GM18517 (cell line): ENCODE data around the gene SLC23A2.

Experiments used
- ATAC-seq: cut with Tn5 transposase; IDR thresholded peaks from one replicate; pipeline ENCODE4 v1.9.1; 2021; ENCODE audit warnings: mild to moderate bottlenecking, moderate library complexity; ENCODE audit not compliant: unreplicated experiment

Gene SLC23A2

DNA sequence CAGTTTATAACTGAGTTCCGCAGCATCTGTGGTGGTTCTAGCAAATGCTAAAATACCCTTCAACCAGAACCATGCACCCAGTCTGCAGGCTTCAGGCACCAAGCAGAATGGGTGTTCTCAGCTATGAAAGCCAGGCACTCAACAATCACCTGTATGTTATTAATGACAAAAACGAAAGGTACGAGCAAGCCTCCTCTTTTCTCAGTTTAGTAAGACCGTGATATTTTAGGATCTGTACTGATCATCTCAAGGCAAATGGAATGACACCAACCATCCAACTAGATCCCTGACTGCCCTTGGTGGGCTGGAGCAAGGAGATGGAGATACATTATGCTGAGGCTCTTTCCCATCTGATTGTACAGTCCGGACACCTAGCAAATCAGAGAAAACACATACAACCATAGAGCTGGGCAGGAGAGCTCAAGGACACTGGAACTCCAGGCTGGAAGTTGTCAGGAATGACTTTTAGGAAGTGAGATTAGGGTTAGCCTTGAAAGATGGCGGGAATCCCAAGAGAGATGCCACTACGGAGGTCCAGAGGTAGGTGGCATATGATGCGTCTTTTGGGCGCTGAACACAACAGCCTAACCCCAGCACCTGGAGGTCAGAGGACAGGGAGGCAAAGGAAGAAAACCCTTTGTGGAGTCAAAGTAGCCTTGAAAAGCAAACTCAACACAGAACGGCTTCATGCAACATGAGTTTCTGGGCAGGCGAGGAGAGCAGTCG lies 33.4 kb downstream of the SLC23A2 start:
- ATAC-seq, result no peak

DNA sequence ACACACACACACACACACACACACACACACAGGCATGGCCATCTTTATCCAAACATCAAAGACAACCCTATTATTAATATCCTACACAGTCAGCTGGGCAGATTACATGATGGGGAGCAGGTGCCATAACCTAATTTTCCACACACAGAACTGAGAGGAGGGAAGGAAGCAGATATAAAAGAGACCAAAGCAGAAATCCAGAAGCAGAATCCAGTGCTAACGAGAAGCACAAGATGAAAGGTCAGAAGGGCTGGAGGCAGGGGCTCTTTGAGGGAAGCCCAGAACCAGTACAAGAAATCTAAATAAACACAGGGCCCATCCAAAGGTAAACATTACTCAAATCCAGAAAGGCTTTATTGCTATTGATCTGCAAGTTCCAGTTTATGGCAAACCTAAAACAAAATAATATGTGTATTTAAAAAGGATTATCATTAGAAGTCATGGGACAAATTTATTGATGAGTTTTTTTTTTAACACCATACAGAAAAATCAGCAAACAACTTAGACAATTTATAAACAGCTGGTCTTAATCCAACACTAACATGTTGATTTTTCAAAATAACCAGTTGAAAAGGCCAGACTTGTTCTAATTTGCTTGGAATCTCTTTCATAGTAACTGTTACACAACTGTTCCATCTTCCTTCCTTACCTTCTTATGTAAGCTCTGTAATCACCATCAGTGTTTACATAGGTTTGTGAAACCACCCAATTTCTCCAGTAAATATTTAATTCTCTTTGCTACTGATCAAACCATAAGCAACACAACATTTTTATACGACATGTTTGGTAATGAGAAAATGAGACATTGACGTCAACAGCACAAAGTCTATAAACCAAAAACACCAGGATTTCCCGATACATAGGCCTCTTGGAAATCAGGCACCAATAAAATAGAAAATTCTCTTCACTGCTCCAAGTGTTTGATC lies 34.2 kb downstream of the SLC23A2 start:
- ATAC-seq, result no peak

DNA sequence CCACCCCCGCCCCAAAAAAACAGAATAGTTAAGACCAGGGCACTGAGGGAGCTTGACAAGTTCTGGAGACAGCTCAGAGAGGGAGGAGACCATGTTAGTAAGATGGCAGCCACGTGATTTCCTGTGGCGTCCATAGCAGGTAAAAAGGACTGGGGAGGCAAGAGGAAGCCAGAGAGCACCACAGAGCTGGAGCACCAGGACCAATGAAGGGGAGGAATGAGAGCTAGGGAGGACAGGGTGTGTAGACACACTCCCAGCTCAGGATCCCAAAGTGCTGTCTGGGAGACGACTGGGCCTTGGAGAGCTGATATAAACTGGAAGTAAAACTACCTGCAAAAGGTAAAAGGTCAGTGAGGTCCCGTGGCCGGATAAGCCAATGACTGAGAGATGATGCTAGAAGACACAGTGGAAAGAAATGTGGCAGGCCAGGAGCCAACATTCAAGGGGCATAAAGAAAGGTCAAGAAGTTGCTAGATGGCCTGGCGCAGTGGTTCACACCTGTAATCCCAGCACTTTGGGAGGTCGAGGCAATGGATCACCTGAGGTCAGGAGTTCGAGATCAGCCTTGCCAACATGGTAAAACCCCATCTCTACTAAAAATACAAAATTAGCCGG lies 39.0 kb downstream of the SLC23A2 start:
- ATAC-seq, result no peak

DNA sequence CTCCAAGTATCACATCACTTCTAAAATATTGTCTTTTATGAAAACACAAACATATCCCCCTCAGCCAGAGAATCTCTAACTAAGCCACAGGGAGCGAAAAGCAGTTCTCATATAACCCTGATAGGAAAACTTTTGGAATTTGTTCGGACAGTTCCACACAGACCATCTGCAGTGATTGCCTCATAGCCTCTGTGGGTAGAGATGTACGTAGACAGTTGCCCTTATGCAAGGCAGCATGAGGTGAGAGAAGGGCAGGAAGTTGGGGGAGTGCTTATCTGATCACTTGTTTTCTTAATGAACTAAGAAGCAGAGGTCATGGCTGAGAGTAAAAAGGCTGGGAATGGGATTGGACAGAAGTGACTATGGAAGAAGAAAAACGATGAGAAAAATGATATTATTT lies 39.6 kb downstream of the SLC23A2 start:
- ATAC-seq, result no peak

DNA sequence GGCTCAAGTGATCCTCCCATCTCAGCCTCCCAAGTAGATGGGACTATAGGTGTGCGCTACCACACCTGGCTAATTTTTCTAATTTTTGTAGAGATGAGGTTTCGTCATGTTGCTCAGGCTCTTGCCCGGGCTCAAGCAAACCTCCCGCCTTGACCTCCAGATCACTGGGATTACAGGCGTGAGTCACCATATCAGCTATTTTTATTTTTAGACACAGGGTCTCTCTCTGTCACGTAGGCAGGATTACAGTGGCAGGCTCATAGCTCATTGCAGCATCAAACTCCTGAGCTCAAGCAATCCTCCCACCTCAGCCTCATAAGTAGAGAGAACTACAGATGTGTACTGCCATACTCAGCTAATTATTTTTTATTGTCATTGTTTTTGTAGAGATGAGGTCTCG lies 41.7 kb downstream of the SLC23A2 start:
- ATAC-seq, result no peak

DNA sequence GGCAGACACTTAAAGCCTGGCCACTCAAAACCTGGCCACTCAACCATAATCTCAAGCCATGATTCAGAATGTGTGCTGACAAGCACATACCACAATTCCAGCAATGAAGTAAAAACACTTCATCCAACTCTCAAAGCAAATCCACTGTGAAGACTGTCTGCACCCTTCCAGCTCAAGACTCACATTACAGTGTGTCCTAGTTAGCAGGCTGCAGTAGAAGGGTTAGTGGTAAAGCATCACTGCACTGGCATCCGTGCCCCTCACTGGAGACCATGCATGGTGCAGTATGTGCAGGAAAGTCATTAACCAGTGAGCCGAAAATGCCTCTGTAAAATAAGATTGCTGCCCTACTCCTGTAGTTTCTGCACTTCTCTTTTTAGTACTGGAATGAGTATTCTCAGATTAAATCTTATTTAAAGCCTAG lies 43.4 kb downstream of the SLC23A2 start:
- ATAC-seq, result no peak

DNA sequence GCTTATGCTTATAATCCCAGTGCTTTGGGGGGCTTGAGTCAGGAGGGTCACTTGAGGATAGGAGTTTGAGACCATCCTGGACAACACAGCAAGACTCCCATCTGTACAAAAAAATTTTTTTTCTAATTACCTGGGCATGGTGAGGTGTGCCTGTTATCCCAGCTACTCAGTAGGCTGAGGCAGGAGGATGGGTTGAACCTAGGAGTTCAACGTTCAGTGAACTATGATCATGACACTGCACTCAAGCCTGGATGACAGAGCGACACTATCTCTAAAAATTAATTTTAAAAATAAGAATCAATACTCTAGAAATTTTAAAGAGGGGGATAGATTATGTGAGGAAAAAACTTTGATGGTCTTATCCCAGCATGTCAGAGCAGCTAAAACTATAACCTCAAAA lies 44.1 kb downstream of the SLC23A2 start:
- ATAC-seq, result no peak

DNA sequence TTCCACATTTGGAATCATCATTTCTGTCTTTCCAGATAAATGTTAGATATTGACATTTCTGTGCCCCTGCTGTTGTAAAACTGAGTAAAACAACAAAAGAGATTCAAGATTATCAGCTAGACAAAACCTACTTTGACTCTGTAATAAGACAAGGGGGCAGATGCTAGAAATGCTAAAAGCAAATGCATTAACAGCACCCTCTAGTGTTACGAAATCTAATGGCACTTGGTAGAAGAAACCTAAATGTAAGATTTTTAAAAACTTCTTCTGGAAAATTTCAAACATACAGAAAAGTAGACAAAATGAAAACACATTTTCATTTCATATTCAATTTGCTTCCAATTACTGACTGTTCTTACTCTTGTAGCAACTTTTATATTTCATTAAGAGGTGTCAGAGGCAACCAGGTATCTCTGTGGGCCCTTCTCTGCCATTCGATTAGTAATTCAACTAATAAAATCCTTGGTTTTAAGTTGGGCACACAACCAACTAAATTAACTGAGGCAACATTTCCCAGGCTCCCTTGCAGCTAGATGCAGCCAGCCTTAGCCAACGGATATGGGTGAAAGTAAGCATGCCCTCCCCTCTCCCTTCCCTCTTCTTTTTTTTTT lies 45.0 kb downstream of the SLC23A2 start:
- ATAC-seq, result no peak

DNA sequence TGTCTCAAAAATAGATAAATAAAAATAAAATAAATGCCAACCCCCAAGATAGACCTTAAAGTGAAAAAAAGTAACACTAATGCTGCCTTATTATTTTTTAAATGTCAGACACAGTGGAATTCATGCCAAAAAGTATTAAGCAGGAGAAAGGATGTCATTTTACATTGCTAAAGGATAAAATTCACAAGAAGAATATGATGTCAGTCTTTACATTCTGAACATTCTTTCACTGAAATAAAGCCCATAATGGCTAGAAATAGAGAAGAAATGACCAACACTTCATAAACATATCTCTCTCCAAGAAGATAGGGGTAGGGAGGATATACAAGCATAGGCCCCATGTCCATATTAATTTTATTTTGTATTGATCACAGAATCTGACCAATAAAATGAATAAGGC lies 47.4 kb downstream of the SLC23A2 start:
- no peak for ATAC-seq

DNA sequence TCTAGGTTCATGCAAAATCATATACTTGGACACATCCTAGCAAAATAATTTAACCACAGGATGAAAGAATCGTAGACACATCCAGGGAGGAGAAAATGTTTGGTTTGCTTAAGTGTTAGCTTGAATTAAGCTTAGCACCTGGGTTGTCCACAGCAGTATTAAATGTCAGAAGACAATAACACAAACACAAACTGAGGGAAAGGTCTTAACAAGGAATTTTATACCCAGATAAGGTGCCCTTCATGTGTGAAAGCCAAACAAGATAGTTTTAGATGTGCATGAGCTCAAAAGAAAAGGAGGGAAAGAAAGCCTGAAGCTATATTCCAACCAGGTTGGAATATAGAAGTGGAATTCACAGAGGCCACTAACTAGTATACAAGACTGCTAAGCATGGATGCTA lies 49.1 kb downstream of the SLC23A2 start:
- no peak for ATAC-seq

DNA sequence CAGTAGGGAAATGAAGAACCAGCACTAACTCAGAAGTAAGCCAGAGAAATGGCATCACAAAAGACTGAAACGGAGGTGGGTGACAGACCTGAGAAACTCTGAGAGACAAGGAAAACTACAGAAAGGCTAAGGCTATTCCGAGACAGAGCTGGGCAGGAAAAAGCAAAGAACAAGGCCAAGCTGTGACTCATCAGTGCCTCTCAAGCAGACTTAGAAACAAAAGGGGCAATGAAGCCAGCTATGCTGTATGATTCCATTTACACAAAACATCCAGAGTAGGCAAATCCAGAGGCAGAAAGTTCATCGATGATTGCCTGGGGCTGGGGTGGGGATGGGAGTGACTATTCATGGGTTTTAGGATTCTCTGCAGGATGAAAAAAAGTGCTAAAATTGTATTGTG lies 50.0 kb downstream of the SLC23A2 start:
- ATAC-seq, result no peak

DNA sequence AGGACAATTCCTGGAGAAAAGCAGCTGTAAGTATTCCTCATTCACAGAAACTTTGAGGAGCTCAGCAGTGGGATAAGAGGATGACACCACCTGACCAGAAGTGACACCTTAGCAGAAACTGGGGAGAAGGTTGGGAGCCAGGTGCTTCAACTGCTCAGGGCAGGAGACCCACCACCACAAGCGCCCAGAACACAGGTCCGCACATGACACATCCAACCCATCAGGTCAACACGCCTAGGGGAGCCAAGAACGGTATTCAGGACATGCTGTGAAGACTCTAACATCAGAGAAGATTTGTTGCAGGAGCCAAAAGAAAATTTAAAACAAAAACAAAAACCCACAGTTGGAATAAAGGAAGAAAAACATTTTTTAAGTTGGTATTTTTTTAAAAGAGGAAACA lies 50.5 kb downstream of the SLC23A2 start:
- ATAC-seq, result no peak

DNA sequence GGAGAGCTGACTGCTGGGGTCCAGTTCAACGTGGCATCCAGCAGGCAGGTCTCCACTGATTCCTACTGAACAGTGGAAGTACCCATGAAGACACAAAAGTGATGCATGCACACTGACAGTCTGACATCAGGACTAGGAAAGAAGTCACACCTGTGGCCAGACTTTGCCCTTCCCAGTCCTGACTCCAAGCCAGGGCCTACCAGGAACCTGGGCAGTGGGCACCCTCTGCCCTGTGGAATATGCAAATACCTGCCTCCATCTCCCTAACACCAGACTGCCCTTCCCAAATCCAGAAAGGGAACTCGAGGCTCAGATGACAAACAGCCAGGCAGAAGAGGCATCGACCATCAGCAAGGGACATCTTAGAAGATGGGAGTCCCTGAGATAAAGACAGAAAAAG lies 50.9 kb downstream of the SLC23A2 start:
- ATAC-seq, result no peak

DNA sequence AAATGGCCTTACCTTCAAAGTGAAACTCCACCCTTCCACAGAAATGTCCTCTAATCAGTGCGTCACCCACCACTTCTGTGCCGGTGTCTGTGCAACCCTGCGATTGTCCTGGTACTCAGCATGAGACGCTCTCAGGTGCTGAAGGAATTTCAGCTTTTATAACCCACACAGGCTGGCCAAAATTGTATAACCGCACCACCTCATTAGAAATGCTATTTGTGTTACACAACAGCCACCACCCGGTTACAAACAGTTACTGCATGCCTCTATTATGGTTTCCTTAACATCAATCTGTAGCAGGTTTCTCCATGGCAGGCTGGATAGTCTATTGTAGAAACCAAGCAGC lies 51.5 kb downstream of the SLC23A2 start:
- ATAC-seq, result peak; percentile 45

DNA sequence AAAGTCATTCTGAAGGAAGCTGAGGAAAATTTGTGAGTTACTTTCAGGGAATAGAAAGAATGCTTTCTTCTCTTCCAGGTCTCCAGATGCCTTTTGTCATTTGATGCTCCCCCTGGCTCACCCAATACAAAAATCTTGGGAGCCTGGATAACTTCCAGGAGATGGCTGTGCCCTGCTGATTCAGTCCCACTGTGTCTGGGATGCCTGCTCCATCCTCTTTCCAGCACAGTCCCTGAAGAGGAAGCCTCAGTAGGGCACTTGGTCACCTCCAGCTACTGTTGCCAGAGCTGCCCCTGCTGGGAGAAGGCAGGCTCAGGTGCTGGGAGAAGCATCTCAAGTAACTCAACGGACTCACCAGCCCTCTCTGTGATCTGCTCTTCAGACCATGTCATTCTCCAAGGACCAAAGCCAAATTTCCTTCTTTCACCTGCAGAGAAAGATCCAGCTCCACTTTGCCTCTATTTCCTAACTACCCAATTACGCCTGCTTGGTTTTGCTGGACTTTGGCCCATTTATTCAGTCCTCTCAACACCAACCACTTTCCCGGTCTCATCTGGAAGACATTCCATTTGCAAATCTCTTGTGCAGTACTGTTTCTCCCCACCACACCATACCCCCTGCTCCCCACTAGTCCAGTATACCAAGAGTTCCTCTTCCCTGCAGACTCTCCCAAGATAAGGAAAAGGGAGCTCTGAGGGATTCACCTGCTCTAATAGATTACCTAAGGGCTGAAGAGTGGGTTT lies 53.3 kb downstream of the SLC23A2 start:
- ATAC-seq, result no peak

DNA sequence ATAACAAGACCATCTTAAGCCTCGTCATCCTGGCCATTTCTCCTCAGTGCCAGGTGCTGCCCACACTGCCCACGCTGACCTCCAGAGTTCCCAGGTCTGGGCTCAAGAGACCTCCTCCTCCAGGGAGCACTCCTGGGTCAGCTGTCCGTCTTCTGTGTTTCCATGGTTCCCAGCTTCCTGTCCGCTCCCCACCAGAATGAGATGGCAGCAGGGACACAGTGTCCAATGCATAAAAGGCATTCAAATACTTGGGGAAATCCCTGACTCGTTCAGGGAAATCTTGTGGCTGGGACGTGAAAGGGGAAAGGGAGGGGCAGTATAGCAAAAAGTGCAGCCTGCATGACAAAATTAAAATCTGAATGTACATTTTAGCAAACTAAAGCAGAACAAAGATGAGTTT lies 54.3 kb downstream of the SLC23A2 start:
- no peak for ATAC-seq

DNA sequence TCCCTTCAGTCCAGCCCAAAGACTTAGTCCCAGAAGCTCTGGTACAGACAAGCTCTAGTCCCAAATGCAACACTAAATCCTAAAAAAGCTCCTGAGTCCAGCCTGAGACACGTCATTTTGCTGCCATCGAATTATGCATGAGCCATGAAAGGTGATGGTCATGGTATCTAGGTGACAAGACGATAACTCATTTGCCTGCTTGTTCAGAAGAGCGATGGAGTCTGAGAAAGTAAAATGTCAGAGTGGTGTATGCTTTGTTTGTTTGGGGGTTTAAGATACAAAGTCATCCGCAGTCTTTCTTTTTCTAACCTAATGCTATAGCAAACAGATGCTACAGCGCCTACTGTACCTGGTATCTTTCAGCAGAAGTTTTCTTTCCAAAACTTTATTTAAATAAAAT lies 54.7 kb downstream of the SLC23A2 start:
- no peak for ATAC-seq

DNA sequence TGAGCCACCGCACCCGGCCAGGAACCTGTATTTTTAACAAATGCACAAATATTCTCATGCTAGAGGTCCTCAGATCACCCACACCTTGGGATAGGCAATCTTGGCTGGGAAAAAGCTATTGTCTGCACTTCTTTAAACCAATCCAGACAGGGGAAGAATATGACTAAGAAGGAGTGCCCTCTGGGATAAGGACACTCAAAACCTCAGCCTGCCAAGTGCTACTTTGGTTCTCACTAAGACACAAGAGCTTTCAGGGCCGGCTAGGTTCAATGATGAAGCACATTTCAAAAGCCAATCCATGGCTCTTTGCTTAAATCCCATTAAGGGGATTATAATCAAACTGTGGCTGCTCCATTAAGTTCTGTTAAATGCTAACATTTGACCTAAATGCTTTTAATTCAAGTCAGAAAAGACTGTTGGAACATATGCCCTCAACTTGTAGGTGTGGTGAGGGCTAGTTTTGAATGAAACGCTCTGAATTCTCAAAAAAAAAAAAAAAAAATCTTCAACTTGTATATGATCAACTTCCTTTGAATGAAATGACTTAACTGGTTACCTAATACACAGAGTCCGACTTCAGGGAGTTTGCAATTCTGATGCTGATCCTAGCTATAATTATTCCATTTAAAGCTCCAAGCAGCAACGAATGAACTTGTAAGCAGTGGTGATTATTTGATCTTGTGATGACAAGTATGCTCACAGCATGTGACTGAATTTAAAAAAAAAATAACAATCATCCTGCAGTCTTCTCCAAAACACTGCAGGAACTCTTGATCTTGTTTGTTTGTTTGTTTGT lies 56.6 kb downstream of the SLC23A2 start:
- ATAC-seq, result no peak

DNA sequence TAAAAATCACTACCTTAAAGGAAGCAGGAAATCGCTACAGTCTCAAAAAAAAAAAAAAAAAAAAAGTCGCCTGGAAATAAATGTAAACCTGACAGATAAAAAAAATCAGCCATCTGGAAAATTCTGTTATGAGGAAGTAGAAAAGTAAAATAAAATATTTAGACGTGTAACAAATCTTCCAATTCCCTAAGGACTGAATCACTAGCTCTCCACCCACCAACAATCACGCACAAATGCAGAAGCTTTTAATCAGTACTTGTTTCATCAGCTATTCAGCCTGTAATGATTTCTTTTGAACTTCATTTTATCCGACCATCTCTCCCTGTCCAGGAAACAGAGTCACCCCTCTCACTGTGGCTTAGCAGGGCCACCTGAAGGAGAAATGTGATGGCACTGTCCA lies 59.0 kb downstream of the SLC23A2 start:
- ATAC-seq, result no peak
